GM12892 (cell line): ENCODE measurements around the gene MTRR.

Source experiments
- DNase-seq: peaks from one replicate; pipeline ENCODE4 v3.0.0; 2011; ENCODE audit not compliant: insufficient read length
- FAIRE-seq: peaks from 2 replicates; lab custom pipeline; 2011; peaks lifted over from hg19 to GRCh38; lab: Jason Lieb, UNC
- POLR2A ChIP-seq: IDR thresholded peaks from 2 replicates; pipeline ENCODE4 v1.6.1; 2011; ENCODE audit warnings: low read depth, low read length, control low read depth
- POLR2AphosphoS5 ChIP-seq: IDR thresholded peaks from 2 replicates; pipeline ENCODE4 v1.6.1; 2011; ENCODE audit warnings: low read depth, low read length, control low read depth
- TAF1 ChIP-seq: IDR thresholded peaks from 2 replicates; pipeline ENCODE4 v1.6.1; 2011; ENCODE audit warnings: low read depth, mild to moderate bottlenecking, control low read depth, low read length, borderline replicate concordance

Gene MTRR

GRCh38 chr5:7881091-7881490, 12.1 kb downstream of the MTRR start:
- DNase-seq (no peak), FAIRE-seq (no peak)
- no peak for TF ChIP-seq POLR2A
- TF ChIP-seq POLR2AphosphoS5, result no peak
- no peak for TF ChIP-seq TAF1

- FAIRE-seq (no peak), DNase-seq (no peak)
- TF ChIP-seq POLR2A, result no peak
- no peak for TF ChIP-seq POLR2AphosphoS5
- no peak for TF ChIP-seq TAF1
These were observed 12.9 kb downstream of the MTRR start for GRCh38 chr5:7881816-7882215.

DNA sequence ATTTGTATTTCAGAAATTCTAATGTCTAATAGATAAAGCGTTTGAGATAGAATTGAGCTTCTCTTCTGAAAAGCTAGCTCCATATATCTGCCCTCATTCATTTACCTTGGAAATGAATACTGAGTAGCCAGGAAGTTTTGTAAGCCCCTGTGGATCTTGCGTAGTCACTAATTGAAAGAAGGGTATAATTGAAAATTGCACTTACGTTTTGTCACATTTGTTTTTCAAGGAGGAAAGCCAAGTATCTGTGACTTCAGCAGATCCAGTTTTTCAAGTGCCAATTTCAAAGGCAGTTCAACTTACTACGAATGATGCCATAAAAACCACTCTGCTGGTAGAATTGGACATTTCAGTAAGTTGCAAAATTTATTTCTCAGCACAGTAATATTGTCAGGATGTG, 14.0 kb downstream of the MTRR start:
- FAIRE-seq, result no peak
- TF ChIP-seq POLR2A, result no peak
- no peak for TF ChIP-seq TAF1
- TF ChIP-seq POLR2AphosphoS5, result no peak
- DNase-seq, result no peak

GRCh38 chr5:7884491-7885267, 15.7 kb downstream of the MTRR start:
- no peak for FAIRE-seq

GRCh38 chr5:7886849-7887475, 18.0 kb downstream of the MTRR start:
- DNase-seq (no peak), FAIRE-seq (peak; percentile 9)
- TF ChIP-seq POLR2A (no peak), POLR2AphosphoS5 (no peak)

More at GRCh38 chr5:7884491-7885267, 15.7 kb downstream of the MTRR start:
- TF ChIP-seq POLR2AphosphoS5, result no peak
- TF ChIP-seq POLR2A, result no peak
- no peak for TF ChIP-seq TAF1
- DNase-seq, result no peak

DNA sequence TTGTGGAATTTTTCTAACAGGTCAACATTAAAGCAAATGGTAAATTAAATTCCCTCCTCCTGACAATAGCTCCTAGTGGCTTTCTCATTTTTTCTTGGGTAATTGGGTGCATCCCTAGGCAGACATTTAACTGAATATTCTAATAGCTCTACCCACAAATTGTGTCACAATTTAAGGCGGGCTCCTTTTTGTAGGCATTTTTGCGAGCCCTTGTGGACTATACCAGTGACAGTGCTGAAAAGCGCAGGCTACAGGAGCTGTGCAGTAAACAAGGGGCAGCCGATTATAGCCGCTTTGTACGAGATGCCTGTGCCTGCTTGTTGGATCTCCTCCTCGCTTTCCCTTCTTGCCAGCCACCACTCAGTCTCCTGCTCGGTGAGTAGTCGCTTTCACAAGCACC, 20.0 kb downstream of the MTRR start:
- no peak for FAIRE-seq
- TF ChIP-seq POLR2A (no peak), POLR2AphosphoS5 (no peak), TAF1 (no peak)
- DNase-seq, result no peak

DNA sequence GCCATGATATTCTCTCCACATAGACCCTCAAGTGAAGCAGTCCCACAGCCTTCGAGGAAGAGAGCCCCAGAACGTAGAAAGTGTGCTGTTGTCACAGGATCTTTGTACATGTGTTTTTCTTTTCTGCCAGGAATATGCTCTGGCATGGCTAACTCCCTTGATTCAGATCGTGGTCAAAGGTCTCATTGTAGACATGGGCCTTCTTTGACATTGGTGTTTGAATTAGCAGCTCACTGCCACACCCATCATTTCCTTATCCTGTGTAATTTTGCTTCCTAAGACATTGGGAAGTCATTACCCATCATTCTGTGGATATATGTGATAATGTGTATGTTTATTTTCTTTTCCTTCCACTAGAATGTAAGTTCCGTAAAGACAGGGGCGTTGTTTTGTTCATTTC, 25.5 kb downstream of the MTRR start:
- TF ChIP-seq POLR2AphosphoS5 (no peak), TAF1 (no peak), POLR2A (no peak)
- FAIRE-seq (peak; percentile 44), DNase-seq (no peak)

- no peak for TF ChIP-seq POLR2AphosphoS5
- TF ChIP-seq POLR2A, result no peak
- TF ChIP-seq TAF1, result no peak
- DNase-seq (no peak), FAIRE-seq (peak; percentile 56)
These were observed 25.9 kb downstream of the MTRR start for GRCh38 chr5:7894860-7895259.

GRCh38 chr5:7897014-7897600, 28.2 kb downstream of the MTRR start:
- peak; percentile 17 for FAIRE-seq
- TF ChIP-seq TAF1 (no peak), POLR2A (no peak), POLR2AphosphoS5 (no peak)
- DNase-seq, result no peak

DNA sequence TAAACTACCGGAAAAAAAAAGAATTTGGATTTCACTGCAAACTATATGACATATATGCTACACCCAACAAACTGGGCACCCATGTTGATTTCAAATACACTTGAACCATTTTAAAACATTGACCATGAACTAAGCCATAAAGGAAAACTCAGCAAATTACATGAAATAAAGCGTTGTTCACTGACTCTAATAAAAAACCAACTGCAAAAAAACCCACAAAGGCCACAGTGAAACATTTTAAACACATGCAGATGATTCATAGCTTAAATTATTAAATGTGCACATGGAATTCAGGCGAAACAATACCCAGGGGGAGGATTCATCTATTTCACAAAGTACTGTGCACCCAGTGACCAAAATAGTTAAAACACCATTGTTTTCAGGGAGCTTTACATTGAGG, 33.3 kb downstream of the MTRR start:
- DNase-seq (no peak), FAIRE-seq (no peak)
- no peak for TF ChIP-seq POLR2AphosphoS5
- TF ChIP-seq POLR2A, result no peak
- TF ChIP-seq TAF1, result no peak
